DND-41 (cell line): Measurements from ENCODE around the gene HEATR5B.

Experiments used
- EZH2 ChIP-seq: IDR thresholded peaks from 3 replicates; pipeline ENCODE4 v1.6.1; 2012; ENCODE audit warnings: borderline replicate concordance, low read depth, mild to moderate bottlenecking, moderate library complexity, low read length, inconsistent platforms; ENCODE audit not compliant: severe bottlenecking
- TF ChIP-seq, protein P1 (sequence below): IDR thresholded peaks from 2 replicates; pipeline ENCODE4 v1.5.1; 2012; ENCODE audit warnings: borderline replicate concordance, low read length, moderate library complexity, mild to moderate bottlenecking; ENCODE audit not compliant: poor library complexity, severe bottlenecking; ENCODE audit errors: extremely low read depth

- TF ChIP-seq, protein P1, sequence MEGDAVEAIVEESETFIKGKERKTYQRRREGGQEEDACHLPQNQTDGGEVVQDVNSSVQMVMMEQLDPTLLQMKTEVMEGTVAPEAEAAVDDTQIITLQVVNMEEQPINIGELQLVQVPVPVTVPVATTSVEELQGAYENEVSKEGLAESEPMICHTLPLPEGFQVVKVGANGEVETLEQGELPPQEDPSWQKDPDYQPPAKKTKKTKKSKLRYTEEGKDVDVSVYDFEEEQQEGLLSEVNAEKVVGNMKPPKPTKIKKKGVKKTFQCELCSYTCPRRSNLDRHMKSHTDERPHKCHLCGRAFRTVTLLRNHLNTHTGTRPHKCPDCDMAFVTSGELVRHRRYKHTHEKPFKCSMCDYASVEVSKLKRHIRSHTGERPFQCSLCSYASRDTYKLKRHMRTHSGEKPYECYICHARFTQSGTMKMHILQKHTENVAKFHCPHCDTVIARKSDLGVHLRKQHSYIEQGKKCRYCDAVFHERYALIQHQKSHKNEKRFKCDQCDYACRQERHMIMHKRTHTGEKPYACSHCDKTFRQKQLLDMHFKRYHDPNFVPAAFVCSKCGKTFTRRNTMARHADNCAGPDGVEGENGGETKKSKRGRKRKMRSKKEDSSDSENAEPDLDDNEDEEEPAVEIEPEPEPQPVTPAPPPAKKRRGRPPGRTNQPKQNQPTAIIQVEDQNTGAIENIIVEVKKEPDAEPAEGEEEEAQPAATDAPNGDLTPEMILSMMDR: no peak
- TF ChIP-seq EZH2: no peak
Observed at GRCh38 chr2:36975306-36975705, 108.9 kb downstream of the HEATR5B start.
